HepG2 (cell line): ENCODE measurements around the gene PRR27.

Source experiments
- EP300 ChIP-seq, 3 experiments: sonication (generic) in 1 of 3; formaldehyde crosslinking in 1 of 3; IDR thresholded peaks; 2 replicates each; pipeline versions ENCODE4 v1.5.1 to v1.6.1; 2011 to 2020; ENCODE audit warnings: low read depth in 2 of 3, low read length in 2 of 3, borderline replicate concordance in 1 of 3, improper control_type of control experiment in 1 of 3, mild to moderate bottlenecking in 1 of 3, missing genetic modification reagents in 1 of 3, moderate library complexity in 1 of 3
- POGZ ChIP-seq: sonication (generic); formaldehyde crosslinking; IDR thresholded peaks from 2 replicates; pipeline ENCODE4 v1.4.0; 2020; ENCODE audit warnings: mild to moderate bottlenecking, missing genetic modification reagents
- RBM22 ChIP-seq: fragments of 200-400 bp; formaldehyde crosslinking; optimal IDR thresholded peaks from 2 replicates; pipeline ENCODE3; 2017; ENCODE audit warnings: mild to moderate bottlenecking, low read length, moderate library complexity
- REXO4 ChIP-seq: sonication (generic); formaldehyde crosslinking; IDR thresholded peaks from 2 replicates; pipeline ENCODE4 v1.8.0; 2022; ENCODE audit warnings: missing genetic modification reagents, mild to moderate bottlenecking, borderline replicate concordance
- ZNF331 ChIP-seq: sonication (generic); formaldehyde crosslinking; IDR thresholded peaks from 2 replicates; pipeline ENCODE4 v1.4.0; 2020; ENCODE audit warnings: missing genetic modification reagents
- TF ChIP-seq, protein P1 (sequence below): sonication (generic); formaldehyde crosslinking; conservative IDR thresholded peaks from 2 replicates; pipeline ENCODE4 v1.4.0; 2020; ENCODE audit warnings: missing genetic modification reagents
- TF ChIP-seq, protein P2 (sequence below): sonication (generic); formaldehyde crosslinking; IDR thresholded peaks from 2 replicates; pipeline ENCODE4 v1.8.0; 2022; ENCODE audit warnings: mild to moderate bottlenecking, missing genetic modification reagents; ENCODE audit not compliant: insufficient replicate concordance

DNA sequence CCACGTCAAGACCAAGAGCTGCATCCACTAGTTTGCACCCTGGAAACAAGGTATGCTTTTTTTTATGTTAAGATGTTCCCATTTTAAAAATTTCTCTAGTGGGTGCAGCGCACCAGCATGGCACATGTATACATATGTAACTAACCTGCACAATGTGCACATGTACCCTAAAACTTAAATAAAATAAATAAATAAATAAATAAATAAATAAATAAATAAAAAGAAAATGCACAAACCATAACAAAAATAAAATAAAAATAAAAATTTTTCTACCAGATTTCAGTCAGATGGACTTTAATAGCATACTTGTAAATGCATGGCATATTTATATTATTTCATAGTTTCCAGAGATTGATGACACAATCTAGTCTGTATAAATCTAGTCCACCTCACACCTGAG lies 1.9 kb upstream of the PRR27 start:
- TF ChIP-seq, protein P1, sequence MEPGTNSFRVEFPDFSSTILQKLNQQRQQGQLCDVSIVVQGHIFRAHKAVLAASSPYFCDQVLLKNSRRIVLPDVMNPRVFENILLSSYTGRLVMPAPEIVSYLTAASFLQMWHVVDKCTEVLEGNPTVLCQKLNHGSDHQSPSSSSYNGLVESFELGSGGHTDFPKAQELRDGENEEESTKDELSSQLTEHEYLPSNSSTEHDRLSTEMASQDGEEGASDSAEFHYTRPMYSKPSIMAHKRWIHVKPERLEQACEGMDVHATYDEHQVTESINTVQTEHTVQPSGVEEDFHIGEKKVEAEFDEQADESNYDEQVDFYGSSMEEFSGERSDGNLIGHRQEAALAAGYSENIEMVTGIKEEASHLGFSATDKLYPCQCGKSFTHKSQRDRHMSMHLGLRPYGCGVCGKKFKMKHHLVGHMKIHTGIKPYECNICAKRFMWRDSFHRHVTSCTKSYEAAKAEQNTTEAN (CRISPR knock-in tag), result no peak
- no peak for TF ChIP-seq POGZ (CRISPR knock-in tag)
- TF ChIP-seq REXO4 (CRISPR knock-in tag), result no peak
- no peak for TF ChIP-seq EP300 (IDR thresholded peaks at IDR 0.05; ENCODE audit: low read depth in 2 of 2, low read length in 2 of 2)
- TF ChIP-seq EP300 (CRISPR knock-in tag; IDR thresholded peaks at IDR 0.05; ENCODE audit: borderline replicate concordance), result no peak
- TF ChIP-seq, protein P2, sequence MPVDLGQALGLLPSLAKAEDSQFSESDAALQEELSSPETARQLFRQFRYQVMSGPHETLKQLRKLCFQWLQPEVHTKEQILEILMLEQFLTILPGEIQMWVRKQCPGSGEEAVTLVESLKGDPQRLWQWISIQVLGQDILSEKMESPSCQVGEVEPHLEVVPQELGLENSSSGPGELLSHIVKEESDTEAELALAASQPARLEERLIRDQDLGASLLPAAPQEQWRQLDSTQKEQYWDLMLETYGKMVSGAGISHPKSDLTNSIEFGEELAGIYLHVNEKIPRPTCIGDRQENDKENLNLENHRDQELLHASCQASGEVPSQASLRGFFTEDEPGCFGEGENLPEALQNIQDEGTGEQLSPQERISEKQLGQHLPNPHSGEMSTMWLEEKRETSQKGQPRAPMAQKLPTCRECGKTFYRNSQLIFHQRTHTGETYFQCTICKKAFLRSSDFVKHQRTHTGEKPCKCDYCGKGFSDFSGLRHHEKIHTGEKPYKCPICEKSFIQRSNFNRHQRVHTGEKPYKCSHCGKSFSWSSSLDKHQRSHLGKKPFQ (CRISPR knock-in tag), result no peak
- no peak for TF ChIP-seq RBM22
- no peak for TF ChIP-seq ZNF331 (CRISPR knock-in tag)
